Heart right ventricle (tissue), 16 donors: Measurements from ENCODE around the gene RSL24D1. TPM values are rescaled to one million over a fixed set of nuclear protein-coding genes. Genes with fewer than 3 reads are reported as not detected.

Experiments used
- ATAC-seq, 8 donors: fragments of 200-7000 bp; cut with Tn5 transposase; one replicate each; pipeline ENCODE4 v1.9.1; 2020; ENCODE audit warnings: mild to moderate bottlenecking in 8 of 8, moderate library complexity in 8 of 8, moderate number of reproducible peaks in 1 of 8
- DNase-seq, 2 donors: peaks; one replicate each; pipeline ENCODE4 v3.0.0-alpha.2; 2020
- H3K27ac ChIP-seq, 10 donors: fragments of 200-600 bp; sonication (generic) in 2 of 10; one replicate each; pipeline versions ENCODE4 v1.5.0 to v1.8.0; 2020 to 2022; ENCODE audit warnings: mild to moderate bottlenecking in 3 of 10
- H3K27me3 ChIP-seq, 7 donors: fragments of 200-600 bp; one replicate each; pipeline ENCODE4 v1.8.0; 2021 to 2022; ENCODE audit warnings: mild to moderate bottlenecking in 2 of 7
- H3K36me3 ChIP-seq, 9 donors: fragments of 200-600 bp; sonication (generic) in 1 of 9; one replicate each; pipeline versions ENCODE4 v1.5.0 to v1.8.0; 2020 to 2022; ENCODE audit warnings: mild to moderate bottlenecking in 2 of 9
- H3K4me1 ChIP-seq, 9 donors: fragments of 200-600 bp; sonication (generic) in 1 of 9; one replicate each; pipeline versions ENCODE4 v1.5.0 to v1.8.0; 2020 to 2022; ENCODE audit warnings: mild to moderate bottlenecking in 4 of 9
- H3K4me3 ChIP-seq, 10 donors: fragments of 200-600 bp; sonication (generic) in 2 of 10; one replicate each; pipeline versions ENCODE4 v1.5.0 to v1.8.0; 2020 to 2022; ENCODE audit warnings: mild to moderate bottlenecking in 7 of 10, moderate library complexity in 2 of 10
- H3K9me3 ChIP-seq, 11 donors: fragments of 200-600 bp in 10 of 11; sonication (generic) in 2 of 11; one replicate each; pipeline versions ENCODE4 v1.5.0 to v1.8.0; 2013 to 2022; ENCODE audit warnings: mild to moderate bottlenecking in 2 of 11, control low read depth in 1 of 11, moderate library complexity in 1 of 11
- CTCF ChIP-seq, 9 donors: fragments of 200-600 bp; sonication (generic) in 2 of 9; IDR thresholded peaks; one replicate each; pipeline versions ENCODE4 v1.5.0 to v1.8.0; 2021 to 2022; ENCODE audit warnings: antibody characterized with exemption in 9 of 9, mild to moderate bottlenecking in 5 of 9, moderate library complexity in 1 of 9
- WGBS, 2 donors: extraction: QIAGEN DNeasy Blood & Tissue Kit; methylation state at CpG; one replicate each; pipeline ENCODE4 v1.1.7; 2013; ENCODE audit warnings: inconsistent platforms in 1 of 2; 5-methylcytosine and 5-hydroxymethylcytosine counted together
- intact Hi-C, 10 donors: fragments of 100-400 bp; cut with DNase I; formaldehyde crosslinking; loops; one replicate each; pipeline versions ENCODE4 v1.11.1 to v1.14.2; 2022
- polyA plus RNA-seq, 2 donors: library from polyadenylated mRNA; stranded (reverse); fragments of 200-250 nt; gene quantifications; one replicate each; pipeline ENCODE4 v1.2.3, GENCODE V29; 2013
- total RNA-seq, 10 donors: library from RNA; stranded (reverse); fragmentation: NEBNext Ultra II Directional in 3 of 10; extraction: Animal tissue kit (Norgen Biotek cat#: 25700) in 3 of 10; gene quantifications; one replicate each; pipeline versions ENCODE4 v1.2.1 to v1.2.4, GENCODE V29; 2021 to 2023
- donor health status: Arrhythmogenic right ventricular cardiomyopathy.
- donor health status: ischemic (EF 13 %, LVEDD 7.1; RV severe dilation, severe dysfunction).
- donor health status: healthy with polysubstance abuse.
- donor health status: DM: no; HTN: yes; CAD: no.
- donor health status: DM: no; HTN: no; CAD: no.
- donor health status: ischemic (EF 25% LVEDD 6.9; RV normal size, moderate dysfunction).
- donor health status: ischemic (EF 25% LVEDD 5.7; RV mildly dilated, moderate dysfunction).
- donor health status: healthy.
- donor health status: DM: yes; HTN: yes; CAD: no.
- donor health status: Ischemic cardiomyopathy.
- donor health status: ischemic (EF 35%, LVEDD 5.7; RV mildly dilated, moderate dysfunction).
- donor health status: nonischemic (EF 11% LVEDD 7.7; RV severe dilation, severe dysfunction).
- donor health status: DM: yes; HTN: yes; CAD: no.
- donor health status: PGD.
- donor health status: ischemic (EF 29% LVEDD 5.4; RV normal size, mild dysfunction).
- donor health status: nonischemic (EF 23%, LVEDD 6.1; RV moderate dilation, normal function).

The RSL24D1 gene
- total and polyA plus RNA-seq, 12 donors = 32.3 to 53.1 (median 40.5) TPM

GRCh38 chr15:55237219-55238130, 40.7 kb upstream of the RSL24D1 start:
- H3K9me3 ChIP-seq = no peaks in the 10 kb centered on the region
- H3K4me1 ChIP-seq = peaks cover 0 to 26% (median 5%) of the 10 kb centered on the region in 9 donors
- 91 to 93% methylated on average over 6 of the region's 6 CpGs for WGBS, 2 donors
- TF ChIP-seq CTCF (IDR thresholded peaks at IDR 0.05) = no peak
- peak overlapping the region in 1 of 10 donors; percentile 7 for H3K27ac ChIP-seq
- H3K36me3 ChIP-seq = peaks cover 0 to 28% (median 0%) of the 10 kb centered on the region in 9 donors
- intact Hi-C loops = no loop called here
- H3K4me3 ChIP-seq = no peak overlapping the region
- no peaks in the 10 kb centered on the region for H3K27me3 ChIP-seq
- DNase-seq (no peak), ATAC-seq (no peak)

GRCh38 chr15:55235546-55236036, 38.9 kb upstream of the RSL24D1 start:
- TF ChIP-seq CTCF (IDR thresholded peaks at IDR 0.05) = no peak
- Histone ChIP-seq H3K4me1 (peaks cover 0 to 11% (median 2%) of the 10 kb centered on the region in 9 donors), H3K4me3 (no peak overlapping the region), H3K36me3 (peaks cover 0 to 33% (median 0%) of the 10 kb centered on the region in 9 donors), H3K9me3 (no peaks in the 10 kb centered on the region), H3K27me3 (no peaks in the 10 kb centered on the region), H3K27ac (no peak overlapping the region)
- WGBS, 2 donors = 86 to 96% methylated on average over 4 of the region's 4 CpGs
- no peak for DNase-seq
- intact Hi-C loops = no loop called here
- no peak for ATAC-seq

GRCh38 chr15:55234800-55235104, 38.0 kb upstream of the RSL24D1 start:
- ATAC-seq = no peak
- intact Hi-C loops = no loop called here
- H3K36me3 ChIP-seq = peaks cover 0 to 40% (median 0%) of the 10 kb centered on the region in 9 donors

More at GRCh38 chr15:55234800-55235104, 38.0 kb upstream of the RSL24D1 start:
- Histone ChIP-seq H3K27me3 (no peaks in the 10 kb centered on the region), H3K4me3 (no peak overlapping the region), H3K4me1 (peaks cover 0 to 11% (median 0%) of the 10 kb centered on the region in 9 donors), H3K27ac (no peak overlapping the region), H3K9me3 (no peaks in the 10 kb centered on the region)
- 97 to 99% methylated on average over 1 of the region's 1 CpG for WGBS, 2 donors
- no peak for TF ChIP-seq CTCF (IDR thresholded peaks at IDR 0.05)
- DNase-seq = no peak
